Hypothalamus (tissue), 51 donors: Measurements from ENCODE around the gene FAM47B.

Source experiments
- DNase-seq, 51 donors: peaks; one replicate each; lab custom pipeline; 2025; lab: John Stamatoyannopoulos, UW

Gene FAM47B

GRCh38 chrX:34942496-34942895 is at the start of gene FAM47B:
Gene FAM47B, plus strand, starts transcription at chrX:34942796. Its CDS starts 36 bp downstream, at chrX:34942832.
- DNase-seq = no peak

GRCh38 chrX:34893741-34894140 is 48.9 kb upstream of the FAM47B start:
- no peak for DNase-seq

GRCh38 chrX:34900691-34901090 is 41.9 kb upstream of the FAM47B start:
- DNase-seq = no peak

- no peak for DNase-seq
Measured at GRCh38 chrX:34901761-34902160, 40.8 kb upstream of the FAM47B start.

GRCh38 chrX:34903316-34903715 is 39.3 kb upstream of the FAM47B start:
- DNase-seq = no peak

- DNase-seq = no peak
Measured at GRCh38 chrX:34909151-34909550, 33.4 kb upstream of the FAM47B start.

- DNase-seq = no peak
Measured at GRCh38 chrX:34915463-34916225, 27.0 kb upstream of the FAM47B start.

GRCh38 chrX:34917146-34917545 is 25.4 kb upstream of the FAM47B start:
- DNase-seq = no peak

- DNase-seq = no peak
Measured at GRCh38 chrX:34918091-34918736, 24.4 kb upstream of the FAM47B start.

- no peak for DNase-seq
Measured at GRCh38 chrX:34918856-34919255, 23.7 kb upstream of the FAM47B start.

- DNase-seq = no peak
Measured at GRCh38 chrX:34927866-34928265, 14.7 kb upstream of the FAM47B start.

- DNase-seq = no peak
Measured at GRCh38 chrX:34943235-34943634, 639 bp downstream of the FAM47B start.

- DNase-seq = no peak
Measured at GRCh38 chrX:34956916-34957315, 14.3 kb downstream of the FAM47B start.

- no peak for DNase-seq
Measured at GRCh38 chrX:34961662-34962061, 19.1 kb downstream of the FAM47B start.

GRCh38 chrX:34972206-34972605 is 29.6 kb downstream of the FAM47B start:
- no peak for DNase-seq

- no peak for DNase-seq
Measured at GRCh38 chrX:34978171-34978570, 35.6 kb downstream of the FAM47B start.

GRCh38 chrX:34987646-34988045 is 45.0 kb downstream of the FAM47B start:
- DNase-seq = no peak
